AG08395 (cell line): ENCODE results near the gene HCLS1.
"Not testable (repeated sequence)": the region's sequence is repeated elsewhere in the genome, so short reads cannot be mapped to it uniquely, and the experiment has no call there.

Source experiments
- DNase-seq: peaks from one replicate; pipeline ENCODE4 v3.0.0; 2012; ENCODE audit warnings: mixed read lengths, low spot score

Gene HCLS1, protein sequence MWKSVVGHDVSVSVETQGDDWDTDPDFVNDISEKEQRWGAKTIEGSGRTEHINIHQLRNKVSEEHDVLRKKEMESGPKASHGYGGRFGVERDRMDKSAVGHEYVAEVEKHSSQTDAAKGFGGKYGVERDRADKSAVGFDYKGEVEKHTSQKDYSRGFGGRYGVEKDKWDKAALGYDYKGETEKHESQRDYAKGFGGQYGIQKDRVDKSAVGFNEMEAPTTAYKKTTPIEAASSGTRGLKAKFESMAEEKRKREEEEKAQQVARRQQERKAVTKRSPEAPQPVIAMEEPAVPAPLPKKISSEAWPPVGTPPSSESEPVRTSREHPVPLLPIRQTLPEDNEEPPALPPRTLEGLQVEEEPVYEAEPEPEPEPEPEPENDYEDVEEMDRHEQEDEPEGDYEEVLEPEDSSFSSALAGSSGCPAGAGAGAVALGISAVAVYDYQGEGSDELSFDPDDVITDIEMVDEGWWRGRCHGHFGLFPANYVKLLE

GRCh38 chr3:121660356-121661171 lies at the start of gene HCLS1:
HCLS1 (minus strand) TSS chr3:121660903; CDS start chr3:121658347, 2,556 bp downstream.
- DNase-seq, result no peak

- DNase-seq, result no peak
Observed at GRCh38 chr3:121710347-121710746, 49.6 kb upstream of the HCLS1 start.

GRCh38 chr3:121707531-121708273 lies 47.0 kb upstream of the HCLS1 start:
- DNase-seq, result no peak

- DNase-seq, result no peak
Observed at GRCh38 chr3:121705541-121705940, 44.8 kb upstream of the HCLS1 start.

GRCh38 chr3:121703973-121704372 lies 43.3 kb upstream of the HCLS1 start:
- no peak for DNase-seq

DNA sequence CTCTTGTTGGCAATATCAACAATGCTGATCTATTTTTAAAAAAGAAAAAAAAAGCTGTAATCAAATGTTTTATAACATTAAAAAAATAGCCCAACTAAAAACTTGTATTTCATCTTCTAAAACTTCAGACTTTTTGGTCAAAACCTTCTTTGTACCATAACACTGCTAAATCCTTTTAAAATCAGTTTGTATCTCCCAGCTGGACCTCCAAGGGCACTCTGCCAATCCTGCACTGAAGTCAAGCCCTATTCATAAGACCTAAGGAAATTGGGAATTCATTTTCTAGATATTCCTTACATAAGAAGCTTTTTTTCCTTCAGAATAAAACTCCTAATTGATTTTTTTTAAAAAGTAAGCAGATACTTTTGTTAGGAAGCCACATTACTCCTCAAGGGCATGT lies 38.2 kb upstream of the HCLS1 start:
- no peak for DNase-seq

- DNase-seq, result no peak
Observed at GRCh38 chr3:121698476-121698875, 37.8 kb upstream of the HCLS1 start.

GRCh38 chr3:121696186-121696585 lies 35.5 kb upstream of the HCLS1 start:
- DNase-seq, result no peak

DNA sequence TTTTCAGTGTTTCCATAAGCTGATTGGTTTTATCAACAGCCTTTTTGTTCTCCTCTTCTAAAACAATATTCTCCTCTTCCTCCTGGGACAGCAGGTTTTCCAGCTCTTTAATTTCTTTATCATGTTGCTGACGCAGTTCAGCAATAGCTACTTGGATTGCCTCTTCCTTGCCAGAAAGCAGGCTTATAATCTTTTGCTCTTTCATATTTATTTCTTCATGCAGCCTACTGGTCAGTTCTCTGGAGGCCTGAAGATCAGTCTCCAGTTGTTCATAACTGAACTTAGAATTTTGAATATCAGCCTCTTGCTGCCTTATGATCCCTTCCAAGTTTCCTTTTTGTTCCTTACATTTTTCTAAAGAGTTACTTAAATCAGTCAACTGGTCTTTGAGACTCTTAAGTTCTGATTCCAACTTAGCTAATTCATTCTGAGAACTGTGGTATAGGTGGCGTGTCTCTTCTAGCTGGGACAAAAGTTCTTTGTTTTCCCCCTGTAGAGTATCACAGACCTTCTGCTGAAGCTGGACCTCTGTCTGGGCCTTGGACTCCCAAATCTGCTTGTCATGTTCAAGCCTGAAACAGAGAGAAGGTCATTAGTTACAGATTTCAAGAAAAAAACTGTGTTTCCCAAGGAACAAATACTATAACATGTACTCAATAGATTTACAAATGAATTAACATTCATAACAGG lies 31.5 kb upstream of the HCLS1 start:
- DNase-seq, result no peak

GRCh38 chr3:121690777-121691405 lies 30.2 kb upstream of the HCLS1 start:
- no peak for DNase-seq

DNA sequence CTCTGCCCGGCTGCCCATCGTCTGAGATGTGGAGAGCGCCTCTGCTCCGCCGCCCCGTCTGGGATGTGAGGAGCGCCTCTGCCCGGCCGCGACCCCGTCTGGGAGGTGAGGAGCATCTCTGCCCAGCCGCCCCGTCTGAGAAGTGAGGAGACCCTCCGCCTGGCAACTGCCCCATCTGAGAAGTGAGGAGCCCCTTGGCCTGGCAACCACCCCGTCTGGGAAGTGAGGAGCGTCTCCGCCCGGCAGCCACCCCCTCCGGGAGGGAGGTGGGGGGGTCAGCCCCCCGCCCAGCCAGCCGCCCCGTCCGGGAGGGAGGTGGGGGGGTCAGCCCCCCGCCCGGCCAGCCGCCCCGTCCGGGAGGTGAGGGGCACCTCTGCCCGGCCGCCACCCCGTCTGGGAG lies 28.0 kb upstream of the HCLS1 start:
- DNase-seq, result not testable (repeated sequence)

DNA sequence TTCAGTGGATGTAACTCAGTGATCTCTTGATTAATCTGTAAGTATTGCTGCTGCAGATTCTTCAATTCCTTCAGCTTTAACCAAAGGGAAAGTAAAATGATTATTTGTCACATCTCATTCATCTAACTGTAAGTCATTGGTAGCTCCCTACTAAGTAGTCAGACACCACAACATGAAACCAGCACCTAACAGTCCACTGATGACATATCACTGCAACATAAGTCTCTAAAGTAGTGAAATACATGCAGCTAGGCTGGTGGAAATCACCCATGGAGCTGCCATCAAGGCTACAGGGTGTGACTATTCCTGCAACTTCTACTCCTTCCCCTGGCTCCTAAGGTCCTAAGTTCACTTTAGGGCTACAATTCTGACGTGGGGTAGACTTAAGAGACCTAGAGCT lies 21.1 kb upstream of the HCLS1 start:
- no peak for DNase-seq

GRCh38 chr3:121677141-121677540 lies 16.4 kb upstream of the HCLS1 start:
- DNase-seq, result no peak

DNA sequence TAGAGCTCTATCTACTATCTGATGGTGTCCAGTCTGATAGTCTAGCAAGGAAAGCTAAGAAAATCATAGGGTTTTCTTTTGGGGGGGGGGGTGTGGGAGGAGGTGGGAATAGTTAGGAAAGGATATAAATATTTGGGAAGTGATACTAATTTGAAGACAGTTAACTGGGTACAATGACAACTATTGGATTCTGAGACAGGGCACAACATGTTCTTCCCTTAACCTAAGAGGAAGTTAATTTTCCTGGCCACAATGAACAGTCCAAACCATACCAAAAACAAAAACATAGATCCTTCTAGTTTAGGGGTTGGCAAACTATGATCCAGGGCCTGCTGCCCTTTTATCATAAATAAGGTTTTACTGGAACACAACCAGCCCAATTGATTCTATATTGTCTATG lies 10.0 kb upstream of the HCLS1 start:
- DNase-seq, result no peak

GRCh38 chr3:121667333-121667732 lies 6.6 kb upstream of the HCLS1 start:
- no peak for DNase-seq

DNA sequence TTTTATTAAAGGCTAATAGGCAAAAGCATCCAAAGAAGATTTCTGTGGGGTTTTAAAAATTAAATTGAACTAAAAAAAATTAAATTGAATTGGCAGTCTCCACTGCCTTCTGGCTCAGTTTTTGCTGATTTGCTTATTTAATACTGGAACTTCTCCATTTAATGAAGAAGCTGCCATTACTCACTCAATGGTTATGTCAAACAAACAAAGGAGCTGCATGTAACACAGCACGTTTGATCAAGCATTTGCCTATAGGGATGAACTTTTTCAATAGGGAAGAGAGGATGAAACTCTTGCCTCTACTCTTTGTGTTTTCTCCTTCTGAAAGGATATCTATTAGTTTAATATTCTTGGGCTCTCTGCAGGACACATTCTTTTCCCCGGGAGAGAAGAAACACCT lies 4.8 kb upstream of the HCLS1 start:
- DNase-seq, result no peak

GRCh38 chr3:121663171-121663847 lies 2.6 kb upstream of the HCLS1 start:
- DNase-seq, result no peak

DNA sequence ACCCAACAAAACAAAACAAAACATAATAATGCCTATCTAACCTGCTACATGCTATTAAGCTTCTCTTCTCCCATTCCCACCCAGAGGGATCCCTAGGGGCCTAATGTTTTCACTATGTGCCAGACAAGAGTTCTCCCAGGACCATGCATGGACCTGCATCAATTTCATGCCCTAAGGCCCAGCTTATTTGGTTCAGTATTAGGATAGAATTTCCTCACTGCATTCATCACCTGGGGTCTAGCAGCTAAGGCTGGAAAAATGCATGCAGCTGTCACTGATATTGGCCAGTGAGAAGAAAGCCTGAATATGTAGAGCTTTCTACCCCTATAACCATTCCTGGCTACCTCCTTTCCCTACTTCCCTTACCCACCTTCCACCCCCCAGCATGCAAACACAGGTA lies 2.0 kb upstream of the HCLS1 start:
- DNase-seq, result no peak

DNA sequence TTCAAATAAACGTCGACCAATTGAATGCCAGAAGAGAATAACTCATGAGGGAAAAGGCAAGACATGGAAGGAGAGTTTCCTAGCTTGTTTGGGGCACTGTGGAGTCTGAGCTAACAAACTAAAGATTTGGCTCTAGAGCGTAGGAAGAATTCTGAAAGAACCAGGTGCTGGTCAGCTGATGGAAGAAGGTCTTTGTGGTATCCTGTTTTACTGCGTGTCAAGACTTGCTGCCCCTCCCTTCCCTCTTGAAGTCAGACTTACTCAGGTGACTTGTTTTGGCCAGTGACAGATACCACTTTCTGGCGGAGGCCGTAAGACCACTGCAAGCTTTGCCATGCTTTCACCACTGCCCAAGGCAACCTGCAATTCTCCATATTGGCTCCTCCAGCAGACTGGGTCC lies 673 bp upstream of the HCLS1 start:
- DNase-seq, result no peak

- DNase-seq, result no peak
Observed at GRCh38 chr3:121659586-121659985, 1.1 kb downstream of the HCLS1 start.
